B cell (primary cell): ENCODE results near the gene SPACA7.

ENCODE experiments used
- CTCF ChIP-seq: fragments of 200-600 bp; IDR thresholded peaks from one replicate; pipeline ENCODE4 v1.8.0; 2022; ENCODE audit warnings: antibody characterized with exemption, mild to moderate bottlenecking
- EZH2 ChIP-seq: IDR thresholded peaks from 2 replicates; pipeline ENCODE4 v1.6.1; 2012; ENCODE audit warnings: borderline replicate concordance, low read depth, mild to moderate bottlenecking, moderate library complexity, low read length; ENCODE audit not compliant: insufficient read depth, poor library complexity, severe bottlenecking

GRCh38 chr13:112445411-112446271 is 69.5 kb downstream of the SPACA7 start:
- TF ChIP-seq CTCF (no peak), EZH2 (no peak)
